Ovary (tissue), 9 donors: ENCODE results near the gene SGMS1. TPM values are rescaled to one million over a fixed set of nuclear protein-coding genes. Genes with fewer than 3 reads are reported as not detected.
"Not testable (repeated sequence)": the region's sequence is repeated elsewhere in the genome, so short reads cannot be mapped to it uniquely, and the experiment has no call there.

Source experiments
- DNase-seq, 5 donors: peaks; one replicate each; pipeline ENCODE4 v3.0.0-alpha.2; 2019 to 2020
- H3K27ac ChIP-seq, 2 donors: fragments of 200-600 bp; one replicate each; pipeline versions ENCODE4 v1.5.1 to v1.8.0; 2019 to 2022
- H3K27me3 ChIP-seq: fragments of 200-600 bp; one replicate; pipeline ENCODE4 v1.8.0; 2022
- H3K36me3 ChIP-seq: fragments of 200-600 bp; sonication (generic); one replicate; pipeline ENCODE4 v1.5.1; 2019
- H3K4me1 ChIP-seq: one replicate; pipeline ENCODE4 v1.8.1; 2013; ENCODE audit warnings: mild to moderate bottlenecking, moderate library complexity; ENCODE audit not compliant: insufficient read depth
- H3K4me3 ChIP-seq: fragments of 200-600 bp; sonication (generic); one replicate; pipeline ENCODE4 v1.5.1; 2017
- H3K9me3 ChIP-seq, 2 donors: fragments of 200-600 bp in 1 of 2; sonication (generic) in 1 of 2; one replicate each; pipeline versions ENCODE4 v1.5.1 to v1.8.1; 2013 to 2019; ENCODE audit warnings: mild to moderate bottlenecking in 1 of 2, moderate library complexity in 1 of 2
- EP300 ChIP-seq: sonication (generic); formaldehyde crosslinking; IDR thresholded peaks from one replicate; pipeline ENCODE4 v1.6.1; 2017; ENCODE audit warnings: antibody characterized with exemption
- POLR2A ChIP-seq: fragments of 450-650 bp; IDR thresholded peaks from one replicate; pipeline ENCODE4 v1.6.1; 2017; ENCODE audit warnings: antibody characterized with exemption, mild to moderate bottlenecking, moderate library complexity
- WGBS, 3 donors: extraction: QIAGEN DNeasy Blood & Tissue Kit in 1 of 3; methylation state at CpG; one replicate each; pipeline versions ENCODE4 v1.1.5 to v1.1.7; 2013 to 2017; 5-methylcytosine and 5-hydroxymethylcytosine counted together
- intact Hi-C, 4 donors: fragments of 100-400 bp; cut with DNase I; formaldehyde crosslinking; loops; one replicate each; pipeline versions ENCODE4 v1.11.0 to v1.15.1; 2022 to 2023
- polyA plus RNA-seq, 2 donors: library from polyadenylated mRNA; stranded (reverse); fragments of 200-250 nt in 1 of 2; fragments of 350-450 nt in 1 of 2; fragmentation: Illumina TruSeq in 1 of 2; extraction: RNeasy Lipid Tissue Mini Kit (QIAGEN cat#74804) in 1 of 2; gene quantifications; one replicate each; pipeline ENCODE4 v1.2.3, GENCODE V29; 2013 to 2014
- total RNA-seq, 7 donors: library from RNA; depleted of rRNA in 2 of 7; stranded (reverse); fragments of >200 nt in 2 of 7; fragmentation: NEBNext Ultra II Directional in 3 of 7; extraction: Animal tissue kit (Norgen Biotek cat#: 25700) in 3 of 7; gene quantifications; one replicate each; pipeline versions ENCODE4 v1.1.0 to v1.2.4, GENCODE V29; 2016 to 2023
- TF ChIP-seq, protein P1 (sequence below), 3 donors: fragments of 450-650 bp in 2 of 3; fragments of 200-600 bp in 1 of 3; IDR thresholded peaks; one replicate each; pipeline versions ENCODE4 v1.5.1 to v1.8.0; 2016 to 2022; ENCODE audit warnings: antibody characterized with exemption in 3 of 3, mild to moderate bottlenecking in 1 of 3
- donor health status: DM: no; HTN: no; CAD: no; lungs with moderate emphysema.
- donor health status: DM: no; HTN: no; CAD: no.
- donor health status: Bipolar disorder and iron deficiency.
- donor health status: DM: yes; HTN: yes; CAD: no.
- donor health status: DM: no; HTN: no; CAD: no.
- donor health status: DM: yes; HTN: yes; CAD: no.

SGMS1 gene
- total and polyA plus RNA-seq, 9 donors, result 15.6 to 90.0 (median 39.0) TPM

DNA sequence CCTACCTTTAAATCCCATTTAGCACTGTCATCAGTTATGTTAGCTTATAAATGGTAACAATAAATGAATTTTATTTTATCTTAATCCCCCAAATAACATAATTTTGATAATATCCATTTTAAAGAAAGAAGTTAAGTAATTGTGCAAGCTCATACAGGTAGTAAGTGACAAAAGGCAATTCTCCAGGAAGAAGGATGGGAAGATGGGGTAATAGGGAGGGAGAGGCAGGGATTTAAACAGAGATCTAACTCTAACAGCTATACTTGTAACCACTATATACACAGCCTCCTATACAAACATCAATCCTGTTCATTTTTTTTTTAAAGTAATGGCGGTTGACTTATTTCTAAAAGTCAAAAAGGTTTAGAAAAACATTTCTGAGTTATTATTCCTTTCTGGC is 119.4 kb downstream of the SGMS1 start:
- no peak overlapping the region for H3K4me3 ChIP-seq
- H3K27me3 ChIP-seq, result no peaks in the 10 kb centered on the region
- WGBS, 3 donors, result 84 to 95% (median 89%) methylated on average over 1 of the region's 1 CpG
- TF ChIP-seq, protein P1, sequence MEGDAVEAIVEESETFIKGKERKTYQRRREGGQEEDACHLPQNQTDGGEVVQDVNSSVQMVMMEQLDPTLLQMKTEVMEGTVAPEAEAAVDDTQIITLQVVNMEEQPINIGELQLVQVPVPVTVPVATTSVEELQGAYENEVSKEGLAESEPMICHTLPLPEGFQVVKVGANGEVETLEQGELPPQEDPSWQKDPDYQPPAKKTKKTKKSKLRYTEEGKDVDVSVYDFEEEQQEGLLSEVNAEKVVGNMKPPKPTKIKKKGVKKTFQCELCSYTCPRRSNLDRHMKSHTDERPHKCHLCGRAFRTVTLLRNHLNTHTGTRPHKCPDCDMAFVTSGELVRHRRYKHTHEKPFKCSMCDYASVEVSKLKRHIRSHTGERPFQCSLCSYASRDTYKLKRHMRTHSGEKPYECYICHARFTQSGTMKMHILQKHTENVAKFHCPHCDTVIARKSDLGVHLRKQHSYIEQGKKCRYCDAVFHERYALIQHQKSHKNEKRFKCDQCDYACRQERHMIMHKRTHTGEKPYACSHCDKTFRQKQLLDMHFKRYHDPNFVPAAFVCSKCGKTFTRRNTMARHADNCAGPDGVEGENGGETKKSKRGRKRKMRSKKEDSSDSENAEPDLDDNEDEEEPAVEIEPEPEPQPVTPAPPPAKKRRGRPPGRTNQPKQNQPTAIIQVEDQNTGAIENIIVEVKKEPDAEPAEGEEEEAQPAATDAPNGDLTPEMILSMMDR (IDR thresholded peaks at IDR 0.05), result no peak
- TF ChIP-seq POLR2A (no peak), EP300 (no peak)
- H3K9me3 ChIP-seq, result no peaks in the 10 kb centered on the region
- H3K27ac ChIP-seq, result no peak overlapping the region
- H3K4me1 ChIP-seq, result peaks cover 9% of the 10 kb centered on the region
- DNase-seq, result no peak
- intact Hi-C loops, result no loop called here
- no peaks in the 10 kb centered on the region for H3K36me3 ChIP-seq

DNA sequence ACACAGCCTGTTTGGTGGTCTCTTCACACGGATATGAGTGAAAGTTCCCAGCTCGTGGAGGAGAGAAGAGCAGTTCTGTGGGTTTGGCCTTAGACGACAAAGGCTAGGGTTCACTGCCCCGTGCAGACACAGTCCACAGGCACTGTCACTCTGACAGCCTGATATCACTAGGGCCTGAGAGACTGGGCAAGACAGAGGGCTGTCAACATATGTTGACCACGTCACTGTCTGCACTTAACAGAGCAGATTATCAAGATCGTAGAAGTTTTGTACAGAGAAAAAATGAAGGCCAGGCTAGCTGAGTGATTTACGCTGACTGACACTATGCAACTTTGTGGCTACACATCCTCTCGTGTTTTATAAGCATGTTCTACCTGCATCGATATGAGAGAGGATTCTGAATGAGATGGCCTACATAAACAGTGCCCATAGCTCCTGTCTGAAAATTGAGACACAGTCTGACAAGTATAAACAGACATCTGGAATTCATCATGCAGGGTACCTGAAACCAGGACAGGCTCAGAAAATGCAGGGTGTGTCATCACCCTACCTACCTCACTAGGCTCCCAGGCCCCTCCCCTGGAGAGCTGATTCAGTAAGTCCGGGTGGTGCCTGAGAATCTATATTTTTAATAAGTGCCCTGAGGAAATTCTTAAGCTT is 120.0 kb downstream of the SGMS1 start:
- Histone ChIP-seq H3K4me1 (peaks cover 9% of the 10 kb centered on the region), H3K36me3 (no peaks in the 10 kb centered on the region), H3K27ac (no peak overlapping the region), H3K27me3 (no peaks in the 10 kb centered on the region), H3K9me3 (no peaks in the 10 kb centered on the region), H3K4me3 (no peak overlapping the region)
- no peak for TF ChIP-seq POLR2A
- no peak for DNase-seq
- intact Hi-C loops, result no loop called here
- 82 to 91% (median 88%) methylated on average over 10 of the region's 10 CpGs for WGBS, 3 donors

DNA sequence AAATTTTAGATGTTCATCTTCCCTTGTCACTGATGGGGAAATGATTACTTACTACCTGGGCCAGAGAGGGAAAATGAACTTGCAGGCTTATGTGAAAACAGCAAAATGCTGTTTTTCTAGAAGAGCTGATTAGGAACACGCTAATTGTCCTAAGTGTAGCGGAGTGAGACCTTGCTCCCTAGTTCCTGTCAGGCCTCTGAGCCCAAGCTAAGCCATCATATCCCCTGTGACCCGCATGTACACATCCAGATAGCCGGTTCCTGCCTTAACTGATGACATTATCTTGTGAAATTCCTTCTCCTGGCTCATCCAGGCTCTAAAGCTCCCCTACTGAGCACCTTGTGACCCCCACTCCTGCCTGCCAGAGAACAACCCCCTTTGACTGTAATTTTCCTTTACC is 120.6 kb downstream of the SGMS1 start:
- H3K4me1 ChIP-seq, H3K9me3 ChIP-seq, DNase-seq, H3K27ac ChIP-seq, H3K27me3 ChIP-seq, H3K4me3 ChIP-seq, intact Hi-C loops, H3K36me3 ChIP-seq: not testable (repeated sequence)
- WGBS, 3 donors, result 92 to 97% (median 97%) methylated on average over 4 of the region's 4 CpGs

DNA sequence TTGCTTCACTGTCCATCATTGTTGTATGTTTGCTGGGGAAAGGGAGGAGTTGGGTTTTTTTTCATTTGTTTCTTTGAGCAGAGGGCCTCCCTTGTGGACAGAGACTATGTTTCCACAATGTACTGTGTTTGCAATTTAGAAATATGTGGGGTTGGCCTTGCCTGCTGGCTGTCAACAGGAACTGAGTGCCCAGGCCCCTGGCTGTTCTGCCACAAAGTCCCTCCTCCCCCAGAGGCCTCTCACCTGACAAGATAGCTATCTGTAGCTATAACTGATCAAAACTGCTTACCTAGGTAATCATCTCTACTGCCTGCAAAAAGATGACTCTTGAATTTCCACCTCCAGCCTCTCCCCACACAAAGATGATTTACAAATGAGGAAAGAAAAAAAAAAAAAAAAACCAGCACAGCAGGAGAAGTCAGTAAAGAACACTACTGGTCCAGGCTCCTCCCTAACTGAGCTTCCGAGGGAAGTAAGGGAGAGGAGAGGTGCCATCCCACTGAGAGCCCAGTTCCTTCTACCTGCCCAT is 121.8 kb downstream of the SGMS1 start:
- no peaks in the 10 kb centered on the region for H3K27me3 ChIP-seq
- H3K4me3 ChIP-seq, result no peak overlapping the region
- no peak for DNase-seq
- no peaks in the 10 kb centered on the region for H3K9me3 ChIP-seq
- peaks cover 5% of the 10 kb centered on the region for H3K4me1 ChIP-seq
- 71 to 86% (median 77%) methylated on average over 1 of the region's 1 CpG for WGBS, 3 donors
- no peak overlapping the region for H3K27ac ChIP-seq
- H3K36me3 ChIP-seq, result no peaks in the 10 kb centered on the region
- TF ChIP-seq EP300, result no peak
- TF ChIP-seq, protein P1 (IDR thresholded peaks at IDR 0.05), result no peak
- no peak for TF ChIP-seq POLR2A
- intact Hi-C loops, result no loop called here

DNA sequence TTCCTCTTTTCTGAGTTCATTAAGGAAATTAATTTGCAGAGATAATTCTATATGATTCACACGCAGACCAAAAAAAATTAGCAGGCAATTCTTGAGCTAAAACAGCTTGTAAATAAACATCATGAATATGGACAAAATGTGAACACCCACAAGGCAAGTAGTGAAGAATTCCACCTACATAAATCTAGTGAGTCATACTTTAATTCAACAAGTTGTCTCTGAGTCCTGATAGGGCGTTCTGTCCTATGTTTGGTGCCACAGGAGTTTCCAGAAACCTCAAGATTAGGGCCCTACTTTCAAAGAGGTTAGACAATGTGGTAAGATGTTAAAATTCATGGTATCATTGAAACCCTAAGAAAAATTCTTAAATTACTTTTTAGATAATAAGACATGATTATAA is 122.3 kb downstream of the SGMS1 start:
- Histone ChIP-seq H3K9me3 (no peaks in the 10 kb centered on the region), H3K4me3 (no peak overlapping the region), H3K4me1 (peaks cover 1% of the 10 kb centered on the region), H3K36me3 (no peaks in the 10 kb centered on the region), H3K27ac (no peak overlapping the region), H3K27me3 (no peaks in the 10 kb centered on the region)
- 65 to 82% (median 73%) methylated on average over 2 of the region's 2 CpGs for WGBS, 3 donors
- TF ChIP-seq, protein P1 (IDR thresholded peaks at IDR 0.05), result no peak
- TF ChIP-seq EP300, result no peak
- TF ChIP-seq POLR2A, result no peak
- DNase-seq, result no peak
- intact Hi-C loops, result no loop called here
